ENCODE results near the gene UST.

DNA sequence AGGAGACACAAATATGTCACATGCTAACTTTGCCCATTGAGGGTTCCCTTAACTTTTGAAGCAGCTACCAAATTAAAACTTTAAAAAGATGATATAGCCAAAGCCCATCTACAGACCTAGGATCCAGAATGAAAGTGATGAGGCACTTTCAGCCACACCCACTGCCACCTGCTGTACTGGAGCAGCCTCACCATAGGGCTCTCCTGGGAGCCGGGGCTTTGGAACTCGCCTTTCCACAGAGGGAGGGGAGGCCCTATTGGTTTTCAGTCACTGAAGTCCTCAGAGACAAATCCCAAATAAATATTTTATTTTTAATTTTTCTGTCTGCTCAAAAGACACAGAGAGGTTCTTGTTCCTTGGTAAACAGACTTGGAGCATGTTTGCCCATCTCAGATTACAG, 332.6 kb downstream of the UST start:
- TF ChIP-seq CTCF (IDR thresholded peaks at IDR 0.05; ENCODE audit: control extremely low read depth in 1 of 3, insufficient read depth in 1 of 3, low read depth in 1 of 3, low read length in 3 of 3), result no peak
- TF ChIP-seq HDAC2 (IDR thresholded peaks at IDR 0.05; ENCODE audit: borderline replicate concordance in 1 of 2, low read depth in 2 of 2, low read length in 2 of 2), result no peak
- TF ChIP-seq RAD21 (IDR thresholded peaks at IDR 0.05 in 1 of 2, conservative IDR thresholded peaks at IDR 0.05 in 1 of 2; ENCODE audit: low read depth in 2 of 2, low read length in 2 of 2), result 0 out of 4 replicates have a peak, but pooled peaks of 1 of the 2 experiments have one; percentile 10
- no peak for TF ChIP-seq POLR2A (IDR thresholded peaks at IDR 0.05; ENCODE audit: control extremely low read depth in 1 of 2, low read depth in 2 of 2, low read length in 2 of 2)
- TF ChIP-seq JUN (IDR thresholded peaks at IDR 0.05; ENCODE audit: low read depth, low read length), result no peak
- no peak for TF ChIP-seq JUND (IDR thresholded peaks at IDR 0.05; ENCODE audit: low read length)
- no peak for TF ChIP-seq EZH2 (IDR thresholded peaks at IDR 0.05; ENCODE audit: low read depth, low read length, severe bottlenecking)
- no peak for TF ChIP-seq EP300 (IDR thresholded peaks at IDR 0.05; ENCODE audit: borderline replicate concordance in 1 of 2, low read depth in 2 of 2, low read length in 2 of 2)
- TF ChIP-seq, protein P1, sequence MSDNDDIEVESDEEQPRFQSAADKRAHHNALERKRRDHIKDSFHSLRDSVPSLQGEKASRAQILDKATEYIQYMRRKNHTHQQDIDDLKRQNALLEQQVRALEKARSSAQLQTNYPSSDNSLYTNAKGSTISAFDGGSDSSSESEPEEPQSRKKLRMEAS (IDR thresholded peaks at IDR 0.05), result no peak
- no peak for TF ChIP-seq TAF1 (IDR thresholded peaks at IDR 0.05; ENCODE audit: low read depth, low read length)
- TF ChIP-seq CHD7 (IDR thresholded peaks at IDR 0.05; ENCODE audit: insufficient replicate concordance, low read length), result no peak
- no peak for TF ChIP-seq SRF (IDR thresholded peaks at IDR 0.05; ENCODE audit: low read depth, low read length)
- TF ChIP-seq TBP (IDR thresholded peaks at IDR 0.05; ENCODE audit: low read depth, low read length), result no peak
- no peak for TF ChIP-seq CBX8 (IDR thresholded peaks at IDR 0.05; ENCODE audit: borderline replicate concordance, low read depth, low read length)

Data from H1 (cell line).